Caco-2 (cell line): ENCODE results near the gene OR52H1. TPM values are rescaled to one million over a fixed set of nuclear protein-coding genes. Genes with fewer than 3 reads are reported as not detected.

Experiments used
- BruUV-seq: library from RNA; stranded (reverse); fragments of 400-500 nt; replicated peaks from 2 replicates; lab custom pipeline; 2021; lab: Mats Ljungman, UMichigan
- CTCF ChIA-PET: fragments of 300-600 bp; sonication (Branson Sonifier 250); formaldehyde crosslinking; loops from one replicate; lab custom pipeline; 2022; ENCODE audit warnings: antibody characterized with exemption; lab: Charles Lee
- POLR2A ChIA-PET: fragments of 300-600 bp; sonication (Branson Sonifier 250); formaldehyde crosslinking; loops from one replicate; lab custom pipeline; 2022; ENCODE audit warnings: antibody characterized with exemption; lab: Charles Lee
- DNase-seq, 2 experiments: peaks; one replicate each; pipeline versions ENCODE4 v3.0.0 to v3.0.0-alpha.2; 2020 to 2022
- H3K27me3 ChIP-seq: replicated peaks from 2 replicates; pipeline ENCODE4 v1.6.0; 2011; ENCODE audit warnings: low read length; ENCODE audit not compliant: control insufficient read depth, insufficient read depth
- H3K36me3 ChIP-seq: 2 replicates; pipeline ENCODE4 v1.5.1; 2011; ENCODE audit warnings: low read length; ENCODE audit not compliant: control insufficient read depth, insufficient read depth
- H3K4me1 ChIP-seq: fragments of 250-450 bp; sonication (Bioruptor Pico); 2 replicates; pipeline ENCODE4 v1.5.1; 2020; ENCODE audit warnings: mild to moderate bottlenecking
- H3K4me3 ChIP-seq: 2 replicates; pipeline ENCODE4 v1.5.1; 2011; ENCODE audit warnings: low read depth, mild to moderate bottlenecking, control low read depth, low read length
- H3K9me3 ChIP-seq: fragments of 250-450 bp; sonication (Bioruptor Pico); 2 replicates; pipeline ENCODE4 v1.5.1; 2020; ENCODE audit warnings: mild to moderate bottlenecking, moderate library complexity
- H3K27ac Mint-ChIP-seq: one replicate; pipeline ENCODE4 v1.8.0; 2022; ENCODE audit warnings: mixed read lengths; ENCODE audit not compliant: unreplicated experiment
- H3K27me3 Mint-ChIP-seq: one replicate; pipeline ENCODE4 v1.8.0; 2022; ENCODE audit warnings: mixed read lengths; ENCODE audit not compliant: insufficient read depth, unreplicated experiment
- H3K36me3 Mint-ChIP-seq: one replicate; pipeline ENCODE4 v1.8.0; 2022; ENCODE audit warnings: mild to moderate bottlenecking, mixed read lengths; ENCODE audit not compliant: insufficient read depth, unreplicated experiment
- H3K4me1 Mint-ChIP-seq: one replicate; pipeline ENCODE4 v1.8.0; 2022; ENCODE audit warnings: low read depth, mixed read lengths; ENCODE audit not compliant: unreplicated experiment
- H3K4me3 Mint-ChIP-seq: one replicate; pipeline ENCODE4 v1.8.0; 2022; ENCODE audit warnings: mild to moderate bottlenecking, moderate library complexity, mixed read lengths; ENCODE audit not compliant: unreplicated experiment
- H3K9me3 Mint-ChIP-seq: one replicate; pipeline ENCODE4 v1.8.0; 2022; ENCODE audit warnings: mixed read lengths; ENCODE audit not compliant: unreplicated experiment
- CTCF ChIP-seq, 2 experiments: fragments of 200-600 bp in 1 of 2; IDR thresholded peaks; 1 replicate in 1 of 2; 2 replicates in 1 of 2; pipeline versions ENCODE4 v1.5.1 to v1.8.0; 2011 to 2022; ENCODE audit warnings: antibody characterized with exemption in 1 of 2, control low read depth in 1 of 2, inconsistent platforms in 1 of 2, low read depth in 1 of 2, low read length in 1 of 2, mild to moderate bottlenecking in 1 of 2, moderate library complexity in 1 of 2; ENCODE audit not compliant: insufficient read depth in 1 of 2, severe bottlenecking in 1 of 2, unreplicated experiment in 1 of 2
- intact Hi-C: fragments of 100-400 bp; cut with micrococcal nuclease; formaldehyde crosslinking; loops from one replicate; pipeline ENCODE4 v1.10.0; 2022; ENCODE audit not compliant: unreplicated experiment
- total RNA-seq: library from RNA; stranded (reverse); gene quantifications from 2 replicates; pipeline ENCODE4 v1.2.3, GENCODE V29; 2022

The OR52H1 gene
- total RNA-seq, 1 experiment from 2014 or later, result not detected

- Mint-ChIP-seq H3K27ac (no peak overlapping the region), H3K27me3 (peaks cover 7% of the 10 kb centered on the region), H3K4me3 (no peak overlapping the region), H3K36me3 (no peaks in the 10 kb centered on the region), H3K4me1 (no peaks in the 10 kb centered on the region), H3K9me3 (no peaks in the 10 kb centered on the region)
- H3K27me3 ChIP-seq, result no peaks in the 10 kb centered on the region
- no peaks in the 10 kb centered on the region; the same call in 1 of the 2 replicates for H3K9me3 ChIP-seq
- no peak overlapping the region for H3K4me3 ChIP-seq
- H3K4me1 ChIP-seq, result no peaks in the 10 kb centered on the region
- POLR2A ChIA-PET, result no interaction called here
- no peaks in the 10 kb centered on the region for H3K36me3 ChIP-seq
- CTCF ChIA-PET, result no interaction called here
- BruUV-seq, result no TSS peak
- no peak for DNase-seq
- intact Hi-C loops, result no loop called here
- no peak for TF ChIP-seq CTCF (IDR thresholded peaks at IDR 0.05; ENCODE audit: insufficient read depth in 1 of 2, low read depth in 1 of 2, low read length in 1 of 2, severe bottlenecking in 1 of 2, unreplicated experiment in 1 of 2)
Observed at GRCh38 chr11:5575152-5575551, 26.8 kb upstream of the OR52H1 start.

- Histone ChIP-seq H3K27me3 (no peaks in the 10 kb centered on the region), H3K4me1 (no peaks in the 10 kb centered on the region), H3K36me3 (no peaks in the 10 kb centered on the region), H3K4me3 (no peak overlapping the region), H3K9me3 (no peaks in the 10 kb centered on the region; the same call in 1 of the 2 replicates)
- H3K4me1 Mint-ChIP-seq, result no peaks in the 10 kb centered on the region
- TF ChIP-seq CTCF (IDR thresholded peaks at IDR 0.05; ENCODE audit: insufficient read depth in 1 of 2, low read depth in 1 of 2, low read length in 1 of 2, severe bottlenecking in 1 of 2, unreplicated experiment in 1 of 2), result no peak
- no peaks in the 10 kb centered on the region for H3K36me3 Mint-ChIP-seq
- POLR2A ChIA-PET, result no interaction called here
- H3K27me3 Mint-ChIP-seq, result peaks cover 7% of the 10 kb centered on the region
- intact Hi-C loops, result no loop called here
- H3K9me3 Mint-ChIP-seq, result no peaks in the 10 kb centered on the region
- no TSS peak for BruUV-seq
- no peak for DNase-seq
- H3K27ac Mint-ChIP-seq, result no peak overlapping the region
- H3K4me3 Mint-ChIP-seq, result no peak overlapping the region
- CTCF ChIA-PET, result no interaction called here
Observed at GRCh38 chr11:5574654-5575053, 26.3 kb upstream of the OR52H1 start.

- TF ChIP-seq CTCF (IDR thresholded peaks at IDR 0.05; ENCODE audit: insufficient read depth in 1 of 2, low read depth in 1 of 2, low read length in 1 of 2, severe bottlenecking in 1 of 2, unreplicated experiment in 1 of 2), result no peak
- no peak for DNase-seq
- Mint-ChIP-seq H3K36me3 (no peaks in the 10 kb centered on the region), H3K27me3 (peaks cover 9% of the 10 kb centered on the region), H3K4me1 (no peaks in the 10 kb centered on the region), H3K27ac (no peak overlapping the region), H3K4me3 (no peak overlapping the region), H3K9me3 (no peaks in the 10 kb centered on the region)
- POLR2A ChIA-PET, result no interaction called here
- no peaks in the 10 kb centered on the region for H3K9me3 ChIP-seq
- no peaks in the 10 kb centered on the region for H3K27me3 ChIP-seq
- H3K4me1 ChIP-seq, result no peaks in the 10 kb centered on the region
- intact Hi-C loops, result no loop called here
- CTCF ChIA-PET, result no interaction called here
- H3K4me3 ChIP-seq, result no peak overlapping the region
- H3K36me3 ChIP-seq, result no peaks in the 10 kb centered on the region
- no TSS peak for BruUV-seq
Observed at GRCh38 chr11:5564259-5565019, 16.1 kb upstream of the OR52H1 start.
